Gastrocnemius medialis (tissue), 4 donors: ENCODE measurements around the gene RPGRIP1. TPM values are rescaled to one million over a fixed set of nuclear protein-coding genes. Genes with fewer than 3 reads are reported as not detected.
"Not testable (repeated sequence)": the region's sequence is repeated elsewhere in the genome, so short reads cannot be mapped to it uniquely, and the experiment has no call there.

Experiments
- ATAC-seq, 2 donors: fragments of 150-250 bp; one replicate each; pipeline ENCODE4 v1.9.1; 2016
- DNase-seq, 2 donors: peaks; one replicate each; pipeline ENCODE4 v3.0.0-alpha.2; 2019
- H3K27ac ChIP-seq, 4 donors: fragments of 200-600 bp; sonication (generic); 1 replicate in 1 of 4; 2 replicates in 3 of 4; pipeline ENCODE4 v1.5.1; 2016 to 2018; ENCODE audit warnings: mild to moderate bottlenecking in 2 of 4, moderate library complexity in 1 of 4
- H3K27me3 ChIP-seq, 3 donors: fragments of 200-600 bp; sonication (generic) in 2 of 3; 1 replicate in 1 of 3; 2 replicates in 2 of 3; pipeline versions ENCODE4 v1.5.1 to v1.6.0; 2016 to 2019; ENCODE audit warnings: mild to moderate bottlenecking in 1 of 3, moderate library complexity in 1 of 3
- H3K36me3 ChIP-seq, 2 donors: fragments of 200-600 bp; sonication (generic) in 1 of 2; one replicate each; pipeline ENCODE4 v1.5.1; 2017 to 2018
- H3K4me1 ChIP-seq, 2 donors: fragments of 200-600 bp; sonication (generic) in 1 of 2; one replicate each; pipeline ENCODE4 v1.5.1; 2016 to 2017; ENCODE audit warnings: mild to moderate bottlenecking in 2 of 2
- H3K4me3 ChIP-seq, 4 donors: fragments of 200-600 bp; sonication (generic) in 3 of 4; 1 replicate in 1 of 4; 2 replicates in 3 of 4; pipeline ENCODE4 v1.5.1; 2016 to 2019; ENCODE audit warnings: mild to moderate bottlenecking in 2 of 4
- H3K9me3 ChIP-seq, 3 donors: fragments of 200-600 bp; sonication (generic) in 2 of 3; 1 replicate in 1 of 3; 2 replicates in 2 of 3; pipeline ENCODE4 v1.5.1; 2016 to 2019
- POLR2A ChIP-seq, 2 donors: fragments of 450-650 bp; IDR thresholded peaks; one replicate each; pipeline ENCODE4 v1.6.1; 2017; ENCODE audit warnings: antibody characterized with exemption in 2 of 2, mild to moderate bottlenecking in 2 of 2, moderate library complexity in 2 of 2
- in situ Hi-C, 4 donors: fragments of 200-750 bp; cut with MboI; loops; one replicate each; pipeline versions ENCODE4 v1.15.0 to v1.8.0; 2017; ENCODE audit warnings: low sequenced_read_pairs in 4 of 4
- intact Hi-C: fragments of 100-400 bp; cut with DNase I; formaldehyde crosslinking; loops from one replicate; pipeline ENCODE4 v1.15.1; 2023; ENCODE audit warnings: low total_unique reads
- total RNA-seq, 4 donors: library from RNA; depleted of rRNA; stranded (reverse); fragments of >200 nt; gene quantifications; one replicate each; pipeline versions ENCODE4 v1.1.0 to v1.2.3, GENCODE V29; 2016
- TF ChIP-seq, protein P1 (sequence below), 5 experiments: fragments of 450-650 bp in 3 of 5; fragments of 200-600 bp in 2 of 5; sonication (generic) in 2 of 5; IDR thresholded peaks in 4 of 5; conservative IDR thresholded peaks in 1 of 5; 1 replicate in 4 of 5; 2 replicates in 1 of 5; pipeline ENCODE4 v1.5.1; 2016 to 2019; ENCODE audit warnings: antibody characterized with exemption in 5 of 5, mild to moderate bottlenecking in 3 of 5, moderate library complexity in 3 of 5

Gene RPGRIP1
- total RNA-seq, 4 donors from 2014 or later = not detected

GRCh38 chr14:21275261-21275858 lies 4.5 kb upstream of the RPGRIP1 start:
- in situ Hi-C loops = no loop called here
- H3K27ac ChIP-seq = no peak overlapping the region

GRCh38 chr14:21278632-21279031 lies 1.3 kb upstream of the RPGRIP1 start:
- in situ Hi-C loops = no loop called here
- Histone ChIP-seq H3K4me1 (no peaks in the 10 kb centered on the region), H3K27me3 (no peaks in the 10 kb centered on the region), H3K27ac (no peak overlapping the region), H3K9me3 (no peaks in the 10 kb centered on the region), H3K4me3 (no peak overlapping the region), H3K36me3 (no peaks in the 10 kb centered on the region)
- TF ChIP-seq, protein P1, sequence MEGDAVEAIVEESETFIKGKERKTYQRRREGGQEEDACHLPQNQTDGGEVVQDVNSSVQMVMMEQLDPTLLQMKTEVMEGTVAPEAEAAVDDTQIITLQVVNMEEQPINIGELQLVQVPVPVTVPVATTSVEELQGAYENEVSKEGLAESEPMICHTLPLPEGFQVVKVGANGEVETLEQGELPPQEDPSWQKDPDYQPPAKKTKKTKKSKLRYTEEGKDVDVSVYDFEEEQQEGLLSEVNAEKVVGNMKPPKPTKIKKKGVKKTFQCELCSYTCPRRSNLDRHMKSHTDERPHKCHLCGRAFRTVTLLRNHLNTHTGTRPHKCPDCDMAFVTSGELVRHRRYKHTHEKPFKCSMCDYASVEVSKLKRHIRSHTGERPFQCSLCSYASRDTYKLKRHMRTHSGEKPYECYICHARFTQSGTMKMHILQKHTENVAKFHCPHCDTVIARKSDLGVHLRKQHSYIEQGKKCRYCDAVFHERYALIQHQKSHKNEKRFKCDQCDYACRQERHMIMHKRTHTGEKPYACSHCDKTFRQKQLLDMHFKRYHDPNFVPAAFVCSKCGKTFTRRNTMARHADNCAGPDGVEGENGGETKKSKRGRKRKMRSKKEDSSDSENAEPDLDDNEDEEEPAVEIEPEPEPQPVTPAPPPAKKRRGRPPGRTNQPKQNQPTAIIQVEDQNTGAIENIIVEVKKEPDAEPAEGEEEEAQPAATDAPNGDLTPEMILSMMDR (IDR thresholded peaks at IDR 0.05 in 4 of 5, conservative IDR thresholded peaks at IDR 0.05 in 1 of 5) = no peak
- TF ChIP-seq POLR2A (IDR thresholded peaks at IDR 0.05) = no peak
- DNase-seq = no peak
- ATAC-seq = no peak
- intact Hi-C loops = no loop called here

More at GRCh38 chr14:21275261-21275858, 4.5 kb upstream of the RPGRIP1 start:
- intact Hi-C loops = no loop called here
- TF ChIP-seq, protein P1 (IDR thresholded peaks at IDR 0.05 in 4 of 5, conservative IDR thresholded peaks at IDR 0.05 in 1 of 5) = no peak
- TF ChIP-seq POLR2A (IDR thresholded peaks at IDR 0.05) = no peak
- no peaks in the 10 kb centered on the region for H3K36me3 ChIP-seq
- no peak overlapping the region for H3K4me3 ChIP-seq
- no peaks in the 10 kb centered on the region for H3K9me3 ChIP-seq
- DNase-seq (no peak), ATAC-seq (no peak)
- H3K27me3 ChIP-seq = no peaks in the 10 kb centered on the region
- no peaks in the 10 kb centered on the region for H3K4me1 ChIP-seq

DNA sequence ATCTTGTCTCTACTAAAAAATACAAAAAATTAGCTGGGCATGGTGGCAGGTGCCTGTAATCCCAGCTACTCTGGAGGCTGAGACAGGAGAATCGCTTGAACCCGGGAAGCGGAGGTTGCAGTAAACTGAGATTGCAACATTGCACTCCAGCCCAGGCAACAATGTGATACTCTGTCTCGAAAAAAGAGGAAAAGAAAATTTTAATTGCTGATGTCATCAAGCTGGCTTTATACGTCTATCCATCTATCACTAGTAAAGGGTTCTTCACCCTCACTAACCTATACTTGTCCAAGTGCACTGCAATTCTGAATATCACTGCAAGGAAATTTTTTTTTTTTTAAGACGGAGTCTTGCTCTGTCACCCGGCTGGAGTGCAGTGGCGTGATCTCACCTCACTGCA lies 2.0 kb downstream of the RPGRIP1 start:
- DNase-seq, H3K4me1 ChIP-seq, ATAC-seq, in situ Hi-C loops, H3K27ac ChIP-seq, H3K27me3 ChIP-seq, H3K4me3 ChIP-seq, H3K36me3 ChIP-seq, H3K9me3 ChIP-seq, intact Hi-C loops: not testable (repeated sequence)

DNA sequence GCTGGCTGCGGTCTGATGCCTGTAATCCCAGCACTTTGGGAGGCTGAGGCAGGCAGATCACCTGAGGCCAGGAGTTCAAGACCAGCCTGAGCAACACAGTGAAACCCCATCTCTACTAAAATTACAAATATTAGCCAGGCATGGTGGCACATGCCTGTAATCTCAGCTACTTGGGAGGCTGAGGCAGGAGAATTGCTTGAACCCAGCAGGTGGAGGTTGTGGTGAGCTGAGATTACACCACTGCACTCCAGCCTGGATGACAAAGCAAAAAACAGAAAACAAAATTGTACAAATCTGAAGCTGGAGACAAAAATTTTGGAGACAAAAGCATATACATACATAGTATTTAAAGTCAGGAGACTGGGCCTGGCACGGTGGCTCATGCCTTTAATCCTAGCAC lies 6.6 kb downstream of the RPGRIP1 start:
- H3K4me1 ChIP-seq, H3K27me3 ChIP-seq, H3K4me3 ChIP-seq, H3K27ac ChIP-seq, H3K36me3 ChIP-seq, DNase-seq, intact Hi-C loops, in situ Hi-C loops, ATAC-seq, H3K9me3 ChIP-seq: not testable (repeated sequence)

DNA sequence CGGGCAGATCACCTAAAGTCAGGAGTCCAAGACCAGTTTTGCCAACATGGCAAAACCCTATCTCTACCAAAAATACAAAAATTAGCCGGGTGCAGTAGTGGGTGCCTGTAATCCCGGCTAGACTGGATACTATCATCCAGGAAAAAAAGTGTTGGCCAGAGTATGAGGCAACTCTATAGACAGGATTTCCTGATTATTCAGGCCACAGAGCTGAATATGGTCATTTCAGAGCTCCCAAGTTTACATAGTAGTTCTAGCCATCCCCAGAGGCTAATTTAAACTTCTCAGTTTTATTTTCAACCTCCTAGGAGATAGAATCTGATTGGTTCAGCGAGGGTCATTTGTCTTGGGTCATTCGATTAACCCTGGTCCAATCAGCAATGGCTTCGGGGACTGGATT lies 7.3 kb downstream of the RPGRIP1 start:
- no peaks in the 10 kb centered on the region for H3K36me3 ChIP-seq
- no peak overlapping the region for H3K27ac ChIP-seq
- ATAC-seq = no peak
- in situ Hi-C loops (no loop called here), intact Hi-C loops (no loop called here)
- H3K27me3 ChIP-seq = no peaks in the 10 kb centered on the region
- no peak for TF ChIP-seq POLR2A (IDR thresholded peaks at IDR 0.05)
- TF ChIP-seq, protein P1 (IDR thresholded peaks at IDR 0.05 in 4 of 5, conservative IDR thresholded peaks at IDR 0.05 in 1 of 5) = no peak
- no peak for DNase-seq
- no peak overlapping the region for H3K4me3 ChIP-seq
- no peaks in the 10 kb centered on the region for H3K9me3 ChIP-seq
- H3K4me1 ChIP-seq = no peaks in the 10 kb centered on the region

DNA sequence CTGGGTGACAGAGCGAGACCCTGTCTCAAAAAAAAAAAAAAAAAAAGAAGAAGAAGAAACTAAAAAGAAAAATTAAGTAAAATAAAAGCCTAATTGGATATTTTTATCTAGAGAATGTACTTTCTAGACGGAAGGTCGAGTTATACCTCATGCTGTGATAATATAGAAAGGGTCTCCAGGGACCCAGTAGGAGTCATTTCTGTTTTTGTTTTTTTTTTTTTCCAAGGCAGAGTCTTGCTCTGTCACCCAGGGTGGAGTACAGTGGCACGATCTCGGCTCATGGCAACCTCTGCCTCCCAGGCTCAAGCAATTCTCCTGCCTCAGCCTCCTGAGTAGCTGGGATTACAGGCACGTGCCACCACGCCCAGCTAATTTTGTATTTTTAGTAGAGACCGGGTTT lies 14.1 kb downstream of the RPGRIP1 start:
- H3K27me3 ChIP-seq, H3K4me1 ChIP-seq, H3K27ac ChIP-seq, ATAC-seq, H3K4me3 ChIP-seq, in situ Hi-C loops, intact Hi-C loops, H3K36me3 ChIP-seq, DNase-seq, H3K9me3 ChIP-seq: not testable (repeated sequence)
